HepG2 (cell line): ENCODE results near the gene PRPSAP1. TPM values are rescaled to one million over a fixed set of nuclear protein-coding genes. Genes with fewer than 3 reads are reported as not detected.

Experiments used
- ARNTL ChIP-seq: sonication (generic); formaldehyde crosslinking; IDR thresholded peaks from 2 replicates; pipeline ENCODE4 v1.4.0; 2020; ENCODE audit warnings: mild to moderate bottlenecking, missing genetic modification reagents
- CHCHD3 ChIP-seq: sonication (generic); formaldehyde crosslinking; IDR thresholded peaks from 2 replicates; pipeline ENCODE4 v1.8.0; 2022; ENCODE audit warnings: mild to moderate bottlenecking, missing genetic modification reagents, moderate library complexity
- EZH2 ChIP-seq: conservative IDR thresholded peaks from 2 replicates; pipeline ENCODE4 v1.6.1; 2012; ENCODE audit warnings: mild to moderate bottlenecking, low read depth, low read length, moderate library complexity
- FOXK2 ChIP-seq: fragments of 450-650 bp; IDR thresholded peaks from 2 replicates; pipeline ENCODE4 v1.6.1; 2016
- GTF2F1 ChIP-seq: fragments of 150-350 bp; IDR thresholded peaks from 2 replicates; pipeline ENCODE4 v1.6.1; 2014; ENCODE audit warnings: low read length
- JUNB ChIP-seq: sonication (generic); formaldehyde crosslinking; IDR thresholded peaks from 2 replicates; pipeline ENCODE4 v1.8.0; 2022; ENCODE audit warnings: missing genetic modification reagents, mild to moderate bottlenecking, borderline replicate concordance
- KDM3A ChIP-seq: IDR thresholded peaks from 2 replicates; pipeline ENCODE4 v1.6.1; 2018; ENCODE audit warnings: low read depth, missing compliant biosample characterization
- REPIN1 ChIP-seq: sonication (generic); formaldehyde crosslinking; IDR thresholded peaks from 2 replicates; pipeline ENCODE4 v1.8.0; 2022; ENCODE audit warnings: missing genetic modification reagents, low read depth, mild to moderate bottlenecking, borderline replicate concordance
- SIX4 ChIP-seq: sonication (generic); formaldehyde crosslinking; IDR thresholded peaks from 2 replicates; pipeline ENCODE4 v1.4.0; 2020; ENCODE audit warnings: missing genetic modification reagents
- ZBTB4 ChIP-seq: sonication (generic); formaldehyde crosslinking; IDR thresholded peaks from 2 replicates; pipeline ENCODE4 v1.4.0; 2020; ENCODE audit warnings: missing genetic modification reagents, mild to moderate bottlenecking, borderline replicate concordance
- ZBTB46 ChIP-seq: sonication (generic); formaldehyde crosslinking; IDR thresholded peaks from 2 replicates; pipeline ENCODE4 v1.4.0; 2020; ENCODE audit warnings: mild to moderate bottlenecking, missing genetic modification reagents, borderline replicate concordance
- ZNF296 ChIP-seq: sonication (generic); formaldehyde crosslinking; conservative IDR thresholded peaks from 2 replicates; pipeline ENCODE4 v1.5.0; 2020; ENCODE audit warnings: mild to moderate bottlenecking, missing genetic modification reagents
- ZNF446 ChIP-seq: sonication (generic); formaldehyde crosslinking; IDR thresholded peaks from 2 replicates; pipeline ENCODE4 v1.5.0; 2020; ENCODE audit warnings: mild to moderate bottlenecking, missing genetic modification reagents
- ZNF674 ChIP-seq: sonication (generic); formaldehyde crosslinking; IDR thresholded peaks from 2 replicates; pipeline ENCODE4 v1.5.0; 2020; ENCODE audit warnings: low read depth, mild to moderate bottlenecking, missing genetic modification reagents
- ZNF790 ChIP-seq: sonication (generic); formaldehyde crosslinking; IDR thresholded peaks from 2 replicates; pipeline ENCODE4 v1.8.0; 2022; ENCODE audit warnings: missing genetic modification reagents, mild to moderate bottlenecking, borderline replicate concordance
- polyA plus RNA-seq, 8 experiments: library from polyadenylated mRNA; depleted of rRNA in 3 of 8; stranded (reverse) in 7 of 8; unstranded in 1 of 8; fragments of >200 nt; fragmentation: Illumina TruSeq in 4 of 8; extraction: Trizol in 4 of 8; gene quantifications; 2 replicates each; pipeline versions ENCODE4 v1.2.1 to v1.2.3, GENCODE V29; 2011 to 2016; ENCODE audit warnings: low read depth in 4 of 8, missing spikeins in 1 of 8, mixed read lengths in 1 of 8; ENCODE audit not compliant: insufficient read depth in 1 of 8
- total RNA-seq, 5 experiments: library from RNA; depleted of rRNA; stranded (reverse); fragments of >200 nt; fragmentation: Illumina TruSeq; extraction: Trizol; gene quantifications; 2 replicates each; pipeline ENCODE4 v1.2.3, GENCODE V29; 2016; ENCODE audit warnings: low read depth in 1 of 5
- TF ChIP-seq, protein P1 (sequence below): IDR thresholded peaks from 2 replicates; pipeline ENCODE4 v1.6.1; 2016; ENCODE audit warnings: low read depth, borderline replicate concordance
- TF ChIP-seq, protein P2 (sequence below): sonication (generic); formaldehyde crosslinking; IDR thresholded peaks from 2 replicates; pipeline ENCODE4 v1.8.0; 2022; ENCODE audit warnings: mild to moderate bottlenecking, missing genetic modification reagents, borderline replicate concordance
- TF ChIP-seq, protein P3 (sequence below): sonication (generic); formaldehyde crosslinking; IDR thresholded peaks from 2 replicates; pipeline ENCODE4 v1.4.0; 2020; ENCODE audit warnings: missing genetic modification reagents, borderline replicate concordance

PRPSAP1 gene
- total and polyA plus RNA-seq, 2 of the 13 experiments (the other 11 are each of a cell fraction or from before 2014, with no cell fraction given), result 91.1 to 314 TPM

- peak; percentile 10; the same call in 1 of the 2 replicates for TF ChIP-seq ZBTB4
- TF ChIP-seq CHCHD3 (CRISPR knock-in tag), result no peak
- TF ChIP-seq, protein P1, sequence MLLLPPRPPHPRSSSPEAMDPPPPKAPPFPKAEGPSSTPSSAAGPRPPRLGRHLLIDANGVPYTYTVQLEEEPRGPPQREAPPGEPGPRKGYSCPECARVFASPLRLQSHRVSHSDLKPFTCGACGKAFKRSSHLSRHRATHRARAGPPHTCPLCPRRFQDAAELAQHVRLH (CRISPR knock-in tag), result peak; percentile 26; the same call in 1 of the 2 replicates
- TF ChIP-seq ARNTL (CRISPR knock-in tag), result peak; percentile 85
- peak; percentile 55; the same call in 1 of the 2 replicates for TF ChIP-seq FOXK2
- no peak for TF ChIP-seq ZNF446 (CRISPR knock-in tag)
- peak; percentile 61; the same call in 1 of the 2 replicates for TF ChIP-seq ZBTB46
- TF ChIP-seq SIX4 (CRISPR knock-in tag), result no peak; the same call in 1 of the 2 replicates
- TF ChIP-seq, protein P2, sequence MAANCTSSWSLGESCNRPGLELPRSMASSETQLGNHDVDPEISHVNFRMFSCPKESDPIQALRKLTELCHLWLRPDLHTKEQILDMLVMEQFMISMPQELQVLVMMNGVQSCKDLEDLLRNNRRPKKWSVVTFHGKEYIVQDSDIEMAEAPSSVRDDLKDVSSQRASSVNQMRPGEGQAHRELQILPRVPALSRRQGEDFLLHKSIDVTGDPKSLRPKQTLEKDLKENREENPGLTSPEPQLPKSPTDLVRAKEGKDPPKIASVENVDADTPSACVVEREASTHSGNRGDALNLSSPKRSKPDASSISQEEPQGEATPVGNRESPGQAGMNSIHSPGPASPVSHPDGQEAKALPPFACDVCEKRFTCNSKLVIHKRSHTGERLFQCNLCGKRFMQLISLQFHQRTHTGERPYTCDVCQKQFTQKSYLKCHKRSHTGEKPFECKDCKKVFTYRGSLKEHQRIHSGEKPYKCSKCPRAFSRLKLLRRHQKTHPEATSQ (CRISPR knock-in tag), result peak; percentile 84; the same call in 1 of the 2 replicates
- no peak for TF ChIP-seq GTF2F1
- TF ChIP-seq ZNF674 (CRISPR knock-in tag), result no peak
- peak; percentile 74; the same call in 1 of the 2 replicates for TF ChIP-seq REPIN1 (CRISPR knock-in tag)
- TF ChIP-seq ZNF296 (CRISPR knock-in tag), result no peak
- peak; percentile 66 for TF ChIP-seq KDM3A (CRISPR knock-in tag)
- TF ChIP-seq JUNB (CRISPR knock-in tag), result no peak
- TF ChIP-seq ZNF790 (CRISPR knock-in tag), result 0 out of 2 replicates have a peak, but pooled peaks have one; percentile 30
- TF ChIP-seq, protein P3, sequence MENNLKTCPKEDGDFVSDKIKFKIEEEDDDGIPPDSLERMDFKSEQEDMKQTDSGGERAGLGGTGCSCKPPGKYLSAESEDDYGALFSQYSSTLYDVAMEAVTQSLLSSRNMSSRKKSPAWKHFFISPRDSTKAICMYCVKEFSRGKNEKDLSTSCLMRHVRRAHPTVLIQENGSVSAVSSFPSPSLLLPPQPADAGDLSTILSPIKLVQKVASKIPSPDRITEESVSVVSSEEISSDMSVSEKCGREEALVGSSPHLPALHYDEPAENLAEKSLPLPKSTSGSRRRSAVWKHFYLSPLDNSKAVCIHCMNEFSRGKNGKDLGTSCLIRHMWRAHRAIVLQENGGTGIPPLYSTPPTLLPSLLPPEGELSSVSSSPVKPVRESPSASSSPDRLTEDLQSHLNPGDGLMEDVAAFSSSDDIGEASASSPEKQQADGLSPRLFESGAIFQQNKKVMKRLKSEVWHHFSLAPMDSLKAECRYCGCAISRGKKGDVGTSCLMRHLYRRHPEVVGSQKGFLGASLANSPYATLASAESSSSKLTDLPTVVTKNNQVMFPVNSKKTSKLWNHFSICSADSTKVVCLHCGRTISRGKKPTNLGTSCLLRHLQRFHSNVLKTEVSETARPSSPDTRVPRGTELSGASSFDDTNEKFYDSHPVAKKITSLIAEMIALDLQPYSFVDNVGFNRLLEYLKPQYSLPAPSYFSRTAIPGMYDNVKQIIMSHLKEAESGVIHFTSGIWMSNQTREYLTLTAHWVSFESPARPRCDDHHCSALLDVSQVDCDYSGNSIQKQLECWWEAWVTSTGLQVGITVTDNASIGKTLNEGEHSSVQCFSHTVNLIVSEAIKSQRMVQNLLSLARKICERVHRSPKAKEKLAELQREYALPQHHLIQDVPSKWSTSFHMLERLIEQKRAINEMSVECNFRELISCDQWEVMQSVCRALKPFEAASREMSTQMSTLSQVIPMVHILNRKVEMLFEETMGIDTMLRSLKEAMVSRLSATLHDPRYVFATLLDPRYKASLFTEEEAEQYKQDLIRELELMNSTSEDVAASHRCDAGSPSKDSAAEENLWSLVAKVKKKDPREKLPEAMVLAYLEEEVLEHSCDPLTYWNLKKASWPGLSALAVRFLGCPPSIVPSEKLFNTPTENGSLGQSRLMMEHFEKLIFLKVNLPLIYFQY (CRISPR knock-in tag), result peak; percentile 88
- no peak for TF ChIP-seq EZH2
Measured at GRCh38 chr17:76376318-76377133, 22.8 kb upstream of the PRPSAP1 start (continued).
